Mesendoderm (in vitro differentiated cells): ENCODE measurements around the gene SLC39A11.

ENCODE experiments used
- DNase-seq: peaks from one replicate; pipeline ENCODE4 v3.0.0; 2013
- H2AK5ac ChIP-seq: 2 replicates; pipeline ENCODE4 v1.6.1; 2013; ENCODE audit warnings: low read length, inconsistent platforms
- H2BK120ac ChIP-seq: 2 replicates; pipeline ENCODE4 v1.6.1; 2013; ENCODE audit warnings: low read depth, mild to moderate bottlenecking, low read length, moderate library complexity, mixed read lengths
- H2BK15ac ChIP-seq: replicated peaks from 2 replicates; pipeline ENCODE4 v1.6.1; 2013; ENCODE audit warnings: low read depth, mild to moderate bottlenecking, moderate library complexity
- H2BK5ac ChIP-seq: 2 replicates; pipeline ENCODE4 v1.6.1; 2013; ENCODE audit warnings: low read length, inconsistent platforms
- H3K18ac ChIP-seq: 2 replicates; pipeline ENCODE4 v1.6.1; 2013; ENCODE audit warnings: mild to moderate bottlenecking, low read length, mixed read lengths
- H3K23ac ChIP-seq: one replicate; pipeline ENCODE4 v1.6.1; 2013; ENCODE audit warnings: low read length
- H3K27ac ChIP-seq: 2 replicates; pipeline ENCODE4 v1.5.1; 2013; ENCODE audit warnings: low read depth, mild to moderate bottlenecking, inconsistent platforms, low read length, moderate library complexity
- H3K27me3 ChIP-seq: 2 replicates; pipeline ENCODE4 v1.6.1; 2013; ENCODE audit warnings: low read length, control low read depth, mild to moderate bottlenecking, inconsistent platforms; ENCODE audit not compliant: insufficient read depth, poor library complexity
- H3K36me3 ChIP-seq: 2 replicates; pipeline ENCODE4 v1.6.1; 2013; ENCODE audit warnings: low read length, inconsistent platforms; ENCODE audit not compliant: control insufficient read depth, insufficient read depth
- H3K4ac ChIP-seq: one replicate; pipeline ENCODE4 v1.6.1; 2013; ENCODE audit warnings: low read depth, mild to moderate bottlenecking, low read length, moderate library complexity
- H3K4me1 ChIP-seq: 2 replicates; pipeline ENCODE4 v1.6.1; 2013; ENCODE audit warnings: low read depth, low read length, inconsistent platforms; ENCODE audit not compliant: control insufficient read depth
- H3K4me2 ChIP-seq: 2 replicates; pipeline ENCODE4 v1.6.1; 2013; ENCODE audit warnings: low read length
- H3K4me3 ChIP-seq: 2 replicates; pipeline ENCODE4 v1.5.1; 2013; ENCODE audit warnings: mild to moderate bottlenecking, low read length
- H3K56ac ChIP-seq: one replicate; pipeline ENCODE4 v1.6.1; 2013; ENCODE audit warnings: low read length
- H3K79me1 ChIP-seq: 2 replicates; pipeline ENCODE4 v1.6.1; 2013; ENCODE audit warnings: low read length, inconsistent platforms
- H3K79me2 ChIP-seq: 2 replicates; pipeline ENCODE4 v1.6.1; 2013; ENCODE audit warnings: mild to moderate bottlenecking, low read length; ENCODE audit not compliant: control insufficient read depth, insufficient read depth
- H3K9ac ChIP-seq: 2 replicates; pipeline ENCODE4 v1.6.1; 2013; ENCODE audit warnings: low read length, inconsistent platforms
- H4K5ac ChIP-seq: one replicate; pipeline ENCODE4 v1.6.1; 2013; ENCODE audit warnings: low read length
- H4K8ac ChIP-seq: one replicate; pipeline ENCODE4 v1.6.1; 2013; ENCODE audit warnings: low read depth, mild to moderate bottlenecking, control low read depth, low read length, moderate library complexity
- WGBS: extraction: QIAGEN DNeasy Blood & Tissue Kit; methylation state at CpG from one replicate; pipeline ENCODE4 v1.1.7; 2013; ENCODE audit warnings: low lambda C conversion rate, missing lambda C conversion rate; ENCODE audit not compliant: insufficient coverage; ENCODE audit errors: extremely low coverage; 5-methylcytosine and 5-hydroxymethylcytosine counted together

The SLC39A11 gene

DNA sequence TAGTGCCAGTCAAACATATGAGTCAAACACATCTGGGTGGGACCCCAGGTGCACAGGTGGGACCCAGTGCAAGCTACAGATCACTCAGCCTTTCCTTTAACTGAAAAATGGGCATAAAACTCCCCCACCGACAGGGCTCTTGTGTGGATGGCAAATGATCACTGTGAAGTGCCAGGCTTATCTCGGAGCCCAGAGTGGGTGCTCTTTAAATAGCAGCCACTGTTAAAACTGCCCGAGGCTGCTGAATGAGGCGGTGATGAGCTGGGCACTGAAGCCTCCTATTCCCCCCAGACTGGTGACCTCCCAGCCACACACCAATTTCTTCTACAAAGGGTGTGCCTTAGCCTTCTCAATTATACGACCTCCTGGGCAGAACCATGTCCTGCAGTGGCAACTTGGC is 433.8 kb downstream of the SLC39A11 start:
- Histone ChIP-seq H2BK120ac (no peak overlapping the region), H3K4me3 (no peak overlapping the region), H3K9ac (no peak overlapping the region), H2BK5ac (no peak overlapping the region), H2BK15ac (no peak overlapping the region), H3K79me2 (no peaks in the 10 kb centered on the region), H3K36me3 (no peaks in the 10 kb centered on the region), H3K18ac (no peak overlapping the region), H3K4ac (no peak overlapping the region), H3K27me3 (no peaks in the 10 kb centered on the region), H4K5ac (no peak overlapping the region), H4K8ac (no peak overlapping the region), H3K4me2 (no peak overlapping the region), H3K27ac (no peak overlapping the region), H3K56ac (no peak overlapping the region), H3K23ac (no peak overlapping the region), H3K79me1 (no peaks in the 10 kb centered on the region), H2AK5ac (no peak overlapping the region), H3K4me1 (peaks cover 2% of the 10 kb centered on the region)
- DNase-seq = no peak
- no CpG with 5 or more reads among the region's 5 CpGs for WGBS

DNA sequence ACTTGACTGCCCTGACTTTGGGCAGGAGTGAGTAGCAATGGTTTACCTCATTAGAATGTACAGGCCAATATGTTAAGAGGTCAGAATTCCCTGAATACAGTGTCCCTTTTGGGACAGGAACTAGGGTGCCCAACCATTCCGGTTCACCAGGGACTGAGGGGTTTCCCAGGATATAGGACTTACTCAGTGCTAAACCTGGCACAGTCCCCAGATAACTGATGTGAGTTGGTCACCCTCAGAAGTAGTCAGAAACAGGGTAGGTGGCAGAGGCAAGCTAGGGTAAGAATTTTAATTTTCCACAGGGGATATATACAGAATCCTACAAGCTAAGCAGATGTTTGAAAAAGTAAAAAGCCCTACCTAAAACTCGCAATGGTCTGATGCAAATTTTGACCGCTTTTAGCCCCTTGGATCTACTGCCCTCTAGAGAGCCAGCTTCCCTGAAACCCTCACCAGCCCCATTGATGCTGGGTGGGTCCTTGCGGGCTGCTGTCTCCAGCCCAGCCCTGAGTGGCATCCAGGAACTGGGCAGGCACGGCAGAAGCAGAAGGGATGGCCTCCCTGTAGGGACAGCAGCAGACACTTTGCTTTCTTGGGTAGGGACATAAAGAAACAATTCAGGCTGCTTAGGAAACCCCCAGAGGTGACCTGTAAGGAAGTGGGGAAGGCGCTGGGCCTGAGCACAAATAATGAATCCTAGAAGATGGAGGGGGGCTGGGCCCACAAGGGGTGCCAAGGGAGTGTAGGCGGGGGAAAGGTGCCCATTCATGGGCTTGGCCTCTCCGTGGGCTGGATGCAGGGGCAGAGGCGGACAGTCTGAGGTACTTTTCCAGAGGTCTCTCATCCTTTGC is 434.8 kb downstream of the SLC39A11 start:
- H3K4me3 ChIP-seq = no peak overlapping the region
- no peak overlapping the region for H4K5ac ChIP-seq
- no peaks in the 10 kb centered on the region for H3K79me1 ChIP-seq
- H3K9ac ChIP-seq = no peak overlapping the region
- H2BK5ac ChIP-seq = no peak overlapping the region
- no peak overlapping the region for H3K18ac ChIP-seq
- no peak overlapping the region for H3K23ac ChIP-seq
- H2AK5ac ChIP-seq = no peak overlapping the region
- no CpG with 5 or more reads among the region's 9 CpGs for WGBS
- no peak overlapping the region for H4K8ac ChIP-seq
- H3K79me2 ChIP-seq = no peaks in the 10 kb centered on the region
- DNase-seq = peak; percentile 18
- H3K56ac ChIP-seq = no peak overlapping the region
- H3K27me3 ChIP-seq = no peaks in the 10 kb centered on the region
- H2BK15ac ChIP-seq = no peak overlapping the region
- H3K27ac ChIP-seq = no peak overlapping the region
- peaks cover 2% of the 10 kb centered on the region for H3K4me1 ChIP-seq
- H3K36me3 ChIP-seq = no peaks in the 10 kb centered on the region
- H3K4ac ChIP-seq = no peak overlapping the region
- no peak overlapping the region for H3K4me2 ChIP-seq
- H2BK120ac ChIP-seq = no peak overlapping the region

DNA sequence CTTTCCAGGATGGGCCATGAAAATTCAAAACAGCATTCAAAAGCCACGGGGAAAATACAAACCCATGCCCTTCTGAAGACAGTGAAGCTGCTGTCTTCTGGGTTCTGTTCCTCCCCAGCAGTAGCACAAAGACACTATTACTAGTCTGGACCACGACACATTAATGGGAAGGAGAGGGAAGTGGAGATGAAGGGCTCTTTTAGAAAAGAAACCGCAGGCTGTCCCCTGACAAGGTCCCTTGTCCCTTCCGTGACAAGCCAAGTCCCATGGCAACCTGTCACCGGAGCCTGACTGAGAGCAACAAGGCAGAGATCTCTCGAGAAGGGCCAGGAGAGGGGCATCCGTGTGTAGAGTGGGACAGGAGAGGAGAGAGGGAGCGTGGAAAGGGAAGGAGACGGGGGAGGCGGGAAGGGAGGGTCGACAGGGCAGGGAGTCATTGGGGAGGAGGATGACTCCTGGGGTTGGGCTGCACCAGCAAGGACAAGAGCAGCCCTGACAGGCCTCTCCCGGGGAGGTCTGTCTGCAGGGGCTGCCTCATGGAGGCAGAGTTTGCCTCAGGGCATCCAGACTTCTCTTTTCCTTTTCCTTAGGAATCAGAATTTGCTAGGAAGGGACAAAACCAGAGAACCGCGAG is 436.2 kb downstream of the SLC39A11 start:
- DNase-seq = no peak
- no peak overlapping the region for H3K56ac ChIP-seq
- no peak overlapping the region for H4K8ac ChIP-seq
- H2BK15ac ChIP-seq = no peak overlapping the region
- no peak overlapping the region for H2AK5ac ChIP-seq
- no peak overlapping the region for H3K9ac ChIP-seq
- no peaks in the 10 kb centered on the region for H3K27me3 ChIP-seq
- no peak overlapping the region for H3K18ac ChIP-seq
- no peak overlapping the region for H3K27ac ChIP-seq
- no peak overlapping the region for H4K5ac ChIP-seq
- H3K4me1 ChIP-seq = peaks cover 2% of the 10 kb centered on the region
- H3K4me2 ChIP-seq = no peak overlapping the region
- no peaks in the 10 kb centered on the region for H3K36me3 ChIP-seq
- no peak overlapping the region for H3K4me3 ChIP-seq
- H2BK120ac ChIP-seq = no peak overlapping the region
- H3K4ac ChIP-seq = no peak overlapping the region
- H3K23ac ChIP-seq = no peak overlapping the region
- H3K79me2 ChIP-seq = no peaks in the 10 kb centered on the region
- WGBS = no CpG with 5 or more reads among the region's 14 CpGs
- H2BK5ac ChIP-seq = no peak overlapping the region
- H3K79me1 ChIP-seq = no peaks in the 10 kb centered on the region

DNA sequence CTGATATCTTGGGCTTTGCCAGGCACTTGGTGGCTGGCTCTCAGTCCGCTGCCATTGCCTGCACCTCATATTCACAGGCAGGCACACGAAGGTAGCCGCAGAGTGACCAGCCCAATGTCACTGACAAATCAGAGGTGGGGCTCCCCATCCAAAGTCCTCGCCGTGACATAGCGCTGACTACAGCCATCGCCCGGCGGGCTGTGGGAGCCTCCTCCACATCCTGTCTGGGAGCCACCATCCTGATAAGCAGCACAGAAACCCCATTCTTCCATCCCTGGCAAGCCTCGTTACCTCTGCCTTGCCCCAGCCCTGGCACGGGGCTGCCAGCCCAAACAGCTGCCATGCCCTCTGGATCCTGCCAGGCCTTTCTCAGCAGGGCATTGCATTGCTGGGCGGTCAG is 437.8 kb downstream of the SLC39A11 start:
- Histone ChIP-seq H3K4me3 (no peak overlapping the region), H3K79me2 (no peaks in the 10 kb centered on the region), H3K27ac (no peak overlapping the region), H3K4me2 (no peak overlapping the region), H3K4me1 (no peaks in the 10 kb centered on the region), H3K56ac (no peak overlapping the region), H3K23ac (no peak overlapping the region), H4K5ac (no peak overlapping the region), H2BK120ac (no peak overlapping the region), H3K9ac (no peak overlapping the region), H4K8ac (no peak overlapping the region), H2BK5ac (no peak overlapping the region), H3K36me3 (no peaks in the 10 kb centered on the region), H3K4ac (no peak overlapping the region), H2AK5ac (no peak overlapping the region), H3K79me1 (no peaks in the 10 kb centered on the region), H3K27me3 (no peaks in the 10 kb centered on the region), H3K18ac (no peak overlapping the region), H2BK15ac (no peak overlapping the region)
- no CpG with 5 or more reads among the region's 12 CpGs for WGBS
- DNase-seq = no peak

DNA sequence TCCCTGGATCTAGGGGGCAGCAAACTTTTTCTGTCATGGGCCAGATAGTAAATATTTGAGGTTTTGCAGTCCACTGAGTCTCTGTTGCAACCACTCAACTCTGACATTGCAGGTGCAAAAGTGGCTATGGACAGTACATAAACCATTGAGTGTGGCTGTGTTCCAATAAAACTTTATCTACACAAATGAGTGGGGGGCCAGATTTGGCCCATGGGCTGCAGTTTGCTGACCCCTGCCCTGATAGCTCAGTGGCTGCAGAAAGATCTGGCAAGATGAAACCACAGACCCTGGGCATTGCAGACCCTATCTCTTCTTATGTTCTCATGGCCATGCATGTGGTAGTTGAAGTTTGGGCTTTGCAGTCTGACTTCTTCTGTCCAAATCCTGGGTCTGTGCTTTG is 440.5 kb downstream of the SLC39A11 start:
- Histone ChIP-seq H2AK5ac (no peak overlapping the region), H2BK120ac (no peak overlapping the region), H3K23ac (no peak overlapping the region), H3K9ac (no peak overlapping the region), H3K56ac (no peak overlapping the region), H2BK15ac (no peak overlapping the region), H3K27me3 (no peaks in the 10 kb centered on the region), H3K79me2 (no peaks in the 10 kb centered on the region), H3K18ac (no peak overlapping the region), H3K36me3 (no peaks in the 10 kb centered on the region), H3K4ac (no peak overlapping the region), H2BK5ac (no peak overlapping the region), H3K4me3 (no peak overlapping the region), H3K4me1 (no peaks in the 10 kb centered on the region), H3K4me2 (no peak overlapping the region), H3K79me1 (no peaks in the 10 kb centered on the region), H4K8ac (no peak overlapping the region), H3K27ac (no peak overlapping the region), H4K5ac (no peak overlapping the region)
- no peak for DNase-seq
